Activated naive CD8-positive, alpha-beta T cell treated with anti-CD3 and anti-CD28 coated beads, Interleukin-2, amount 50 U/mL, for 24 hours (primary cell): ENCODE data around the gene LRRC3C.

Experiments used
- ATAC-seq: fragments of 150-1000 bp; cut with Tn5 transposase; one replicate; pipeline ENCODE4 v1.10.0; 2021
- DNase-seq: peaks from one replicate; pipeline ENCODE4 v3.0.0; 2021
- H3K27ac Mint-ChIP-seq: one replicate; pipeline ENCODE4 v1.8.0; 2021; ENCODE audit warnings: mild to moderate bottlenecking, mixed read lengths
- H3K27me3 Mint-ChIP-seq: one replicate; pipeline ENCODE4 v1.8.0; 2021; ENCODE audit warnings: mixed read lengths
- H3K36me3 Mint-ChIP-seq: one replicate; pipeline ENCODE4 v1.8.0; 2021; ENCODE audit warnings: low read depth, mixed read lengths
- H3K4me1 Mint-ChIP-seq: one replicate; pipeline ENCODE4 v1.8.0; 2021; ENCODE audit warnings: mixed read lengths
- H3K4me3 Mint-ChIP-seq: one replicate; pipeline ENCODE4 v1.8.0; 2021; ENCODE audit warnings: mild to moderate bottlenecking, moderate library complexity, mixed read lengths
- H3K9me3 Mint-ChIP-seq: one replicate; pipeline ENCODE4 v1.8.0; 2021; ENCODE audit warnings: mixed read lengths

The LRRC3C gene

GRCh38 chr17:39971076-39971603 lies 43.6 kb downstream of the LRRC3C start:
- Mint-ChIP-seq H3K4me3 (no peak overlapping the region), H3K9me3 (no peaks in the 10 kb centered on the region), H3K27ac (no peak overlapping the region), H3K36me3 (no peaks in the 10 kb centered on the region), H3K4me1 (no peaks in the 10 kb centered on the region), H3K27me3 (peaks cover 7% of the 10 kb centered on the region)
- ATAC-seq (no peak), DNase-seq (no peak)

- no peak for DNase-seq
- Mint-ChIP-seq H3K4me1 (no peaks in the 10 kb centered on the region), H3K27me3 (peaks cover 7% of the 10 kb centered on the region), H3K27ac (no peak overlapping the region), H3K36me3 (no peaks in the 10 kb centered on the region), H3K9me3 (no peaks in the 10 kb centered on the region), H3K4me3 (no peak overlapping the region)
- ATAC-seq: no peak
Measured at GRCh38 chr17:39972271-39972670, 44.7 kb downstream of the LRRC3C start.

GRCh38 chr17:39973496-39973895 lies 46.0 kb downstream of the LRRC3C start:
- ATAC-seq (no peak), DNase-seq (no peak)
- Mint-ChIP-seq H3K4me3 (no peak overlapping the region), H3K4me1 (no peaks in the 10 kb centered on the region), H3K36me3 (no peaks in the 10 kb centered on the region), H3K27me3 (peaks cover 7% of the 10 kb centered on the region), H3K27ac (no peak overlapping the region), H3K9me3 (no peaks in the 10 kb centered on the region)

- no peak for ATAC-seq
- no peak overlapping the region for H3K4me3 Mint-ChIP-seq
- DNase-seq: no peak
- H3K9me3 Mint-ChIP-seq: no peaks in the 10 kb centered on the region
- peaks cover 5% of the 10 kb centered on the region for H3K4me1 Mint-ChIP-seq
- H3K36me3 Mint-ChIP-seq: no peaks in the 10 kb centered on the region
- H3K27ac Mint-ChIP-seq: no peak overlapping the region
- peaks cover 13% of the 10 kb centered on the region for H3K27me3 Mint-ChIP-seq
Measured at GRCh38 chr17:39974433-39974832, 46.9 kb downstream of the LRRC3C start.

- Mint-ChIP-seq H3K27ac (no peak overlapping the region), H3K4me3 (no peak overlapping the region), H3K36me3 (no peaks in the 10 kb centered on the region), H3K27me3 (peaks cover 10% of the 10 kb centered on the region), H3K4me1 (peaks cover 11% of the 10 kb centered on the region), H3K9me3 (no peaks in the 10 kb centered on the region)
- ATAC-seq (no peak), DNase-seq (no peak)
Measured at GRCh38 chr17:39975801-39976200, 48.3 kb downstream of the LRRC3C start.

GRCh38 chr17:39979016-39979670 lies 51.6 kb downstream of the LRRC3C start:
- Mint-ChIP-seq H3K4me3 (no peak overlapping the region), H3K9me3 (no peaks in the 10 kb centered on the region), H3K36me3 (peaks cover 14% of the 10 kb centered on the region), H3K27me3 (peaks cover 6% of the 10 kb centered on the region), H3K27ac (no peak overlapping the region), H3K4me1 (peaks cover 28% of the 10 kb centered on the region)
- DNase-seq: no peak
- no peak for ATAC-seq

GRCh38 chr17:39979893-39980350 lies 52.4 kb downstream of the LRRC3C start:
- Mint-ChIP-seq H3K36me3 (peaks cover 21% of the 10 kb centered on the region), H3K9me3 (no peaks in the 10 kb centered on the region), H3K4me1 (peaks cover 31% of the 10 kb centered on the region), H3K27me3 (peaks cover 6% of the 10 kb centered on the region), H3K27ac (peak overlapping the region; percentile 96), H3K4me3 (peak overlapping the region; percentile 95)
- no peak for DNase-seq
- peak; percentile 4 for ATAC-seq

- H3K36me3 Mint-ChIP-seq: peaks cover 27% of the 10 kb centered on the region
- peaks cover 6% of the 10 kb centered on the region for H3K27me3 Mint-ChIP-seq
- peak within 1 kb of the TSS; percentile 96 for H3K27ac Mint-ChIP-seq
- no peaks in the 10 kb centered on the region for H3K9me3 Mint-ChIP-seq
- peak within 1 kb of the TSS; percentile 95 for H3K4me3 Mint-ChIP-seq
- H3K4me1 Mint-ChIP-seq: peaks cover 31% of the 10 kb centered on the region
- DNase-seq (peak; percentile 98), ATAC-seq (peak; percentile 99)
Measured at GRCh38 chr17:39980351-39981206, 53.0 kb downstream of the LRRC3C start, which contains the start of gene PSMD3. PSMD3 (plus strand) TSS chr17:39980807; CDS start chr17:39980971, 164 bp downstream.

GRCh38 chr17:39981207-39981741 lies 53.7 kb downstream of the LRRC3C start:
- no peak for DNase-seq
- no peak for ATAC-seq
- H3K4me3 Mint-ChIP-seq: peak overlapping the region; percentile 95

GRCh38 chr17:39981766-39982375 lies 54.3 kb downstream of the LRRC3C start:
- H3K27ac Mint-ChIP-seq: peak overlapping the region; percentile 96
- peak overlapping the region; percentile 95 for H3K4me3 Mint-ChIP-seq
- H3K4me1 Mint-ChIP-seq: peaks cover 31% of the 10 kb centered on the region
- peaks cover 40% of the 10 kb centered on the region for H3K36me3 Mint-ChIP-seq
- peaks cover 6% of the 10 kb centered on the region for H3K27me3 Mint-ChIP-seq
- DNase-seq (no peak), ATAC-seq (no peak)
- no peaks in the 10 kb centered on the region for H3K9me3 Mint-ChIP-seq

More at GRCh38 chr17:39981207-39981741, 53.7 kb downstream of the LRRC3C start:
- H3K36me3 Mint-ChIP-seq: peaks cover 34% of the 10 kb centered on the region
- peaks cover 6% of the 10 kb centered on the region for H3K27me3 Mint-ChIP-seq
- peaks cover 31% of the 10 kb centered on the region for H3K4me1 Mint-ChIP-seq
- peak overlapping the region; percentile 96 for H3K27ac Mint-ChIP-seq
- H3K9me3 Mint-ChIP-seq: no peaks in the 10 kb centered on the region

- H3K27ac Mint-ChIP-seq: no peak overlapping the region
- H3K4me1 Mint-ChIP-seq: peaks cover 6% of the 10 kb centered on the region
- DNase-seq: no peak
- no peaks in the 10 kb centered on the region for H3K27me3 Mint-ChIP-seq
- ATAC-seq: no peak
- H3K4me3 Mint-ChIP-seq: no peak overlapping the region
- H3K36me3 Mint-ChIP-seq: peaks cover 72% of the 10 kb centered on the region
- no peaks in the 10 kb centered on the region for H3K9me3 Mint-ChIP-seq
Measured at GRCh38 chr17:39988206-39988810, 60.8 kb downstream of the LRRC3C start.

GRCh38 chr17:39994448-39994847 lies 66.9 kb downstream of the LRRC3C start:
- Mint-ChIP-seq H3K27me3 (no peaks in the 10 kb centered on the region), H3K9me3 (no peaks in the 10 kb centered on the region), H3K27ac (no peak overlapping the region), H3K4me3 (no peak overlapping the region), H3K36me3 (peaks cover 59% of the 10 kb centered on the region), H3K4me1 (peaks cover 4% of the 10 kb centered on the region)
- DNase-seq: no peak
- ATAC-seq: no peak
